PC-9 (cell line): ENCODE data around the gene IKZF2. TPM values are rescaled to one million over a fixed set of nuclear protein-coding genes. Genes with fewer than 3 reads are reported as not detected.

Experiments
- BruUV-seq: library from RNA; stranded (reverse); fragments of 400-500 nt; replicated peaks from 2 replicates; lab custom pipeline; 2021; lab: Mats Ljungman, UMichigan
- CTCF ChIA-PET: fragments of 300-600 bp; sonication (Branson Sonifier 250); formaldehyde crosslinking; loops from one replicate; lab custom pipeline; 2022; ENCODE audit warnings: antibody characterized with exemption; lab: Charles Lee
- POLR2A ChIA-PET: fragments of 300-600 bp; sonication (Branson Sonifier 250); formaldehyde crosslinking; loops from one replicate; lab custom pipeline; 2022; ENCODE audit warnings: antibody characterized with exemption; ENCODE audit not compliant: unreplicated experiment; lab: Charles Lee
- DNase-seq, 2 experiments: peaks; one replicate each; pipeline versions ENCODE4 v3.0.0 to v3.0.0-alpha.2; 2015 to 2022; ENCODE audit warnings: mixed read lengths in 1 of 2
- H2AFZ ChIP-seq: fragments of 200-600 bp; sonication (generic); 2 replicates; pipeline ENCODE4 v1.8.1; 2017; ENCODE audit warnings: antibody characterized with exemption
- H3F3A ChIP-seq: fragments of 200-600 bp; sonication (generic); 2 replicates; pipeline ENCODE4 v1.8.1; 2017; ENCODE audit warnings: antibody characterized with exemption, mild to moderate bottlenecking, low read depth; ENCODE audit not compliant: insufficient read depth
- H3K27ac ChIP-seq: fragments of 200-600 bp; sonication (generic); 2 replicates; pipeline ENCODE4 v1.6.1; 2016; ENCODE audit warnings: mixed run types
- H3K27me3 ChIP-seq: fragments of 200-600 bp; sonication (generic); 2 replicates; pipeline ENCODE4 v1.6.1; 2016; ENCODE audit warnings: low read depth, mixed run types; ENCODE audit not compliant: insufficient read depth
- H3K36me3 ChIP-seq: fragments of 200-600 bp; sonication (generic); 2 replicates; pipeline ENCODE4 v1.6.1; 2016; ENCODE audit warnings: low read depth, mixed run types
- H3K4me1 ChIP-seq: fragments of 200-600 bp; sonication (generic); replicated peaks from 2 replicates; pipeline ENCODE4 v1.6.1; 2016; ENCODE audit warnings: mixed run types; ENCODE audit not compliant: insufficient read depth
- H3K4me2 ChIP-seq: fragments of 200-600 bp; sonication (generic); 2 replicates; pipeline ENCODE4 v1.6.1; 2017; ENCODE audit warnings: mixed run types
- H3K4me3 ChIP-seq: fragments of 200-600 bp; sonication (generic); 2 replicates; pipeline ENCODE4 v1.6.1; 2016; ENCODE audit warnings: mixed run types
- H3K79me2 ChIP-seq: fragments of 200-600 bp; sonication (generic); 2 replicates; pipeline ENCODE4 v1.6.1; 2017; ENCODE audit warnings: low read depth, mixed run types
- H3K9me2 ChIP-seq: fragments of 200-600 bp; sonication (generic); 2 replicates; pipeline ENCODE4 v1.8.1; 2017; ENCODE audit warnings: mild to moderate bottlenecking; ENCODE audit not compliant: insufficient read depth
- H3K9me3 ChIP-seq: fragments of 200-600 bp; sonication (generic); 2 replicates; pipeline ENCODE4 v1.8.1; 2016; ENCODE audit warnings: low read depth; ENCODE audit not compliant: insufficient read depth
- H4K20me1 ChIP-seq: fragments of 200-600 bp; sonication (generic); 2 replicates; pipeline ENCODE4 v1.8.1; 2017; ENCODE audit not compliant: insufficient read depth
- EZH2 ChIP-seq: fragments of 200-600 bp; sonication (generic); IDR thresholded peaks from 2 replicates; pipeline ENCODE4 v1.8.0; 2017; ENCODE audit warnings: antibody characterized with exemption, low read depth
- intact Hi-C: fragments of 100-400 bp; cut with micrococcal nuclease; formaldehyde crosslinking; loops from one replicate; pipeline ENCODE4 v1.10.0; 2022; ENCODE audit not compliant: unreplicated experiment
- total RNA-seq: library from RNA; stranded (reverse); gene quantifications from 2 replicates; pipeline ENCODE4 v1.2.3, GENCODE V29; 2021
- TF ChIP-seq, protein P1 (sequence below): fragments of 200-600 bp; sonication (generic); conservative IDR thresholded peaks from 2 replicates; pipeline ENCODE4 v1.6.1; 2017; ENCODE audit warnings: mixed run types, antibody characterized with exemption, mild to moderate bottlenecking, moderate library complexity

The IKZF2 gene
- total RNA-seq, 1 experiment from 2014 or later, result 28.3 TPM

DNA sequence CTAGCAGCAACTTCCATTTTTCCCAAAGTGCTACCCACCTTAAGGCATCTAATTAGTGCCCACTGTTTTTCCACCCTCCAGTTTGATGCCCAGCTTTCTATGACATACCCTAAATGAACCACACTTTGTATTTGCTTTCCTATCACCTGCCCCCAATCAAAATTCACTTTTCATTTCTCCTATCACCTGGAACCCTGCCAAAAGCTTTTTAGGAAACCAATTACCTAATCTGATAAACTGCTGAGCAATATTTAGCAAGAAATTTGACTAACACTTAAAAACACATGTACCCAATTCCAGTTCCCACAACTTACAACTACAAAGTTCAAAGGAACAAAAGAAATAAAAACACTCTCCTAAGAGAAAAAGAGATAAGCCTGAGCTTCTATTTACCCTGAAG, 71.7 kb downstream of the IKZF2 start:
- no peaks in the 10 kb centered on the region for H3K9me2 ChIP-seq
- POLR2A ChIA-PET, result no interaction called here
- no peak for DNase-seq
- no peak overlapping the region for H3K27ac ChIP-seq
- H3K27me3 ChIP-seq, result no peaks in the 10 kb centered on the region
- no peaks in the 10 kb centered on the region for H3K36me3 ChIP-seq
- H3K79me2 ChIP-seq, result peaks cover 11% of the 10 kb centered on the region; the same call in 1 of the 2 replicates
- no peak overlapping the region for H2AFZ ChIP-seq
- no TSS peak for BruUV-seq
- TF ChIP-seq, protein P1, sequence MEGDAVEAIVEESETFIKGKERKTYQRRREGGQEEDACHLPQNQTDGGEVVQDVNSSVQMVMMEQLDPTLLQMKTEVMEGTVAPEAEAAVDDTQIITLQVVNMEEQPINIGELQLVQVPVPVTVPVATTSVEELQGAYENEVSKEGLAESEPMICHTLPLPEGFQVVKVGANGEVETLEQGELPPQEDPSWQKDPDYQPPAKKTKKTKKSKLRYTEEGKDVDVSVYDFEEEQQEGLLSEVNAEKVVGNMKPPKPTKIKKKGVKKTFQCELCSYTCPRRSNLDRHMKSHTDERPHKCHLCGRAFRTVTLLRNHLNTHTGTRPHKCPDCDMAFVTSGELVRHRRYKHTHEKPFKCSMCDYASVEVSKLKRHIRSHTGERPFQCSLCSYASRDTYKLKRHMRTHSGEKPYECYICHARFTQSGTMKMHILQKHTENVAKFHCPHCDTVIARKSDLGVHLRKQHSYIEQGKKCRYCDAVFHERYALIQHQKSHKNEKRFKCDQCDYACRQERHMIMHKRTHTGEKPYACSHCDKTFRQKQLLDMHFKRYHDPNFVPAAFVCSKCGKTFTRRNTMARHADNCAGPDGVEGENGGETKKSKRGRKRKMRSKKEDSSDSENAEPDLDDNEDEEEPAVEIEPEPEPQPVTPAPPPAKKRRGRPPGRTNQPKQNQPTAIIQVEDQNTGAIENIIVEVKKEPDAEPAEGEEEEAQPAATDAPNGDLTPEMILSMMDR, result no peak
- no peak for TF ChIP-seq EZH2
- no peaks in the 10 kb centered on the region for H3F3A ChIP-seq
- CTCF ChIA-PET, result no interaction called here
- intact Hi-C loops, result loop anchor here (10.0 kb wide), 1 partner anchor 65 kb away; no protein-coding TSS in a partner anchor
- H4K20me1 ChIP-seq, result no peaks in the 10 kb centered on the region
- no peak overlapping the region for H3K4me3 ChIP-seq
- H3K9me3 ChIP-seq, result no peaks in the 10 kb centered on the region
- no peak overlapping the region for H3K4me2 ChIP-seq
- H3K4me1 ChIP-seq, result no peaks in the 10 kb centered on the region

DNA sequence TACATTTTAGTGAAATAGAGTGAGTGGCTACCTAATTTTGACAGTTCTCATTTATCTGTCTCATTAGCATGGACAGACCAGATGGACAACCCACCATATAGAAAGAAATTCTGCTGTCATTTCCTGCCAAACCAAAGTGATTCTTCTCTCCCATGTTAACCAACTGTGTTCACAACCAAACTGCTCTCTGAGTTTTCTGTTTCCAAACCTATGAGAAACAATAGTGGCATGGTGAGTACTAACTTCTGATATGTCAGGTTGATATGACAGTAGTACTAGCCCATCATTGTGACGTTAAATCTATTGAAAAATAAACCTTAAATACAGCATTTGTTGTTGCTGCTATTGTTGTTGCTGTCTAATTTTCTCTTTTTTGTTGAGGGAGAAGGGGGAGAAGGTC, 72.7 kb downstream of the IKZF2 start:
- H4K20me1 ChIP-seq, result no peaks in the 10 kb centered on the region
- no peaks in the 10 kb centered on the region for H3F3A ChIP-seq
- H3K27me3 ChIP-seq, result no peaks in the 10 kb centered on the region
- H3K4me3 ChIP-seq, result no peak overlapping the region
- no peaks in the 10 kb centered on the region for H3K4me1 ChIP-seq
- H2AFZ ChIP-seq, result no peak overlapping the region
- no peaks in the 10 kb centered on the region; the same call in 1 of the 2 replicates for H3K9me2 ChIP-seq
- ChIA-PET CTCF (no interaction called here), POLR2A (no interaction called here)
- no peaks in the 10 kb centered on the region for H3K9me3 ChIP-seq
- no peaks in the 10 kb centered on the region for H3K36me3 ChIP-seq
- TF ChIP-seq EZH2, result no peak
- TF ChIP-seq, protein P1, result no peak
- no TSS peak for BruUV-seq
- H3K4me2 ChIP-seq, result no peak overlapping the region
- intact Hi-C loops, result loop anchor here (10.0 kb wide), 1 partner anchor 66 kb away; no protein-coding TSS in a partner anchor
- peaks cover 14% of the 10 kb centered on the region; the same call in 1 of the 2 replicates for H3K79me2 ChIP-seq
- no peak overlapping the region for H3K27ac ChIP-seq
- DNase-seq, result no peak

DNA sequence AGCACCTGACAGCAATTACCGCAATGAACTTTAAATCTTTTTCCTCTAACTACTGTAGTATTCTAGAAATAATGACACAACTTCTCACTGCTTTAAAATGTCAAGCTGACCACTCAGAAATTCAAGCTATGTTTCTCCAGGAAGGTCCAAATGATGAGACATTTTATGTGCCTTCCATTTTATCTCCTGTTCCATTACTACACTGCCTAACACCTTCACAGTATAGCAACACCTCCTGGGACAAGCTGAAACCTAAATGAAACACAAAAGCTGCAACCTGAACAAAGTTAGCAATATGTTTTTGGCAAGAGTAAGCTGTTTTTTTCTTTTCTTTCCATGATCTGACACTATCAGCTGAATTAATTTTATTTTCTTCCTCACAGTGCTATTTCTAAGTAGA, 81.9 kb downstream of the IKZF2 start:
- CTCF ChIA-PET, result no interaction called here
- intact Hi-C loops, result no loop called here
- H2AFZ ChIP-seq, result no peak overlapping the region
- no peaks in the 10 kb centered on the region for H3F3A ChIP-seq
- no peaks in the 10 kb centered on the region for H4K20me1 ChIP-seq
- BruUV-seq, result no TSS peak
- no peak for TF ChIP-seq EZH2
- TF ChIP-seq, protein P1, result no peak
- no peaks in the 10 kb centered on the region for H3K27me3 ChIP-seq
- no peaks in the 10 kb centered on the region for H3K36me3 ChIP-seq
- no peak overlapping the region for H3K4me2 ChIP-seq
- no peaks in the 10 kb centered on the region; the same call in 1 of the 2 replicates for H3K9me2 ChIP-seq
- no peaks in the 10 kb centered on the region for H3K4me1 ChIP-seq
- no peak for DNase-seq
- no peak overlapping the region for H3K27ac ChIP-seq
- no peaks in the 10 kb centered on the region for H3K9me3 ChIP-seq
- POLR2A ChIA-PET, result no interaction called here
- H3K4me3 ChIP-seq, result no peak overlapping the region
- H3K79me2 ChIP-seq, result 0 out of 2 replicates have a peak, but pooled peaks cover 2% of the 10 kb centered on the region
